Coronary artery (tissue), 2 donors: ENCODE results near the gene BMP8A.

Source experiments
- DNase-seq: peaks from one replicate; pipeline ENCODE4 v3.0.0-alpha.2; 2017; ENCODE audit warnings: low spot score
- H3K27ac ChIP-seq, 2 donors: fragments of 200-600 bp; sonication (generic); one replicate each; pipeline ENCODE4 v1.5.1; 2016 to 2019
- H3K4me3 ChIP-seq: fragments of 200-600 bp; sonication (generic); 2 replicates; pipeline ENCODE4 v1.5.1; 2016; ENCODE audit warnings: mild to moderate bottlenecking, moderate library complexity
- CTCF ChIP-seq: fragments of 200-600 bp; sonication (generic); IDR thresholded peaks from one replicate; pipeline ENCODE4 v1.5.1; 2019; ENCODE audit warnings: antibody characterized with exemption

Gene BMP8A

GRCh38 chr1:39531526-39531925, 40.1 kb downstream of the BMP8A start:
- DNase-seq, result no peak
- H3K4me3 ChIP-seq, result no peak overlapping the region
- no peak overlapping the region for H3K27ac ChIP-seq
- no peak for TF ChIP-seq CTCF

- DNase-seq, result no peak
- no peak overlapping the region for H3K4me3 ChIP-seq
- TF ChIP-seq CTCF, result no peak
- no peak overlapping the region for H3K27ac ChIP-seq
Measured at GRCh38 chr1:39533442-39533841, 42.0 kb downstream of the BMP8A start.

- TF ChIP-seq CTCF, result no peak
- DNase-seq, result no peak
- no peak overlapping the region for H3K27ac ChIP-seq
- no peak overlapping the region for H3K4me3 ChIP-seq
Measured at GRCh38 chr1:39538531-39539251, 47.3 kb downstream of the BMP8A start.

GRCh38 chr1:39539252-39539790, 47.9 kb downstream of the BMP8A start:
- TF ChIP-seq CTCF, result peak; percentile 71
- no peak overlapping the region for H3K27ac ChIP-seq
- peak; percentile 76 for DNase-seq
- no peak overlapping the region for H3K4me3 ChIP-seq

GRCh38 chr1:39540504-39541031, 49.1 kb downstream of the BMP8A start:
- H3K4me3 ChIP-seq, result no peak overlapping the region
- TF ChIP-seq CTCF, result no peak
- peak overlapping the region in 1 of 2 donors; percentile 30 for H3K27ac ChIP-seq
- peak; percentile 76 for DNase-seq

- H3K4me3 ChIP-seq, result no peak overlapping the region
- no peak for DNase-seq
- no peak for TF ChIP-seq CTCF
- no peak overlapping the region for H3K27ac ChIP-seq
Measured at GRCh38 chr1:39542924-39543323, 51.5 kb downstream of the BMP8A start.

GRCh38 chr1:39544327-39544726, 52.9 kb downstream of the BMP8A start:
- no peak for DNase-seq
- no peak overlapping the region for H3K4me3 ChIP-seq
- H3K27ac ChIP-seq, result no peak overlapping the region
- TF ChIP-seq CTCF, result no peak
